ENCODE measurements around the gene C7. TPM values are rescaled to one million over a fixed set of nuclear protein-coding genes. Genes with fewer than 3 reads are reported as not detected.

The C7 gene
- total RNA-seq, 2 donors from 2014 or later, result 14.7 to 23.3 TPM

DNA sequence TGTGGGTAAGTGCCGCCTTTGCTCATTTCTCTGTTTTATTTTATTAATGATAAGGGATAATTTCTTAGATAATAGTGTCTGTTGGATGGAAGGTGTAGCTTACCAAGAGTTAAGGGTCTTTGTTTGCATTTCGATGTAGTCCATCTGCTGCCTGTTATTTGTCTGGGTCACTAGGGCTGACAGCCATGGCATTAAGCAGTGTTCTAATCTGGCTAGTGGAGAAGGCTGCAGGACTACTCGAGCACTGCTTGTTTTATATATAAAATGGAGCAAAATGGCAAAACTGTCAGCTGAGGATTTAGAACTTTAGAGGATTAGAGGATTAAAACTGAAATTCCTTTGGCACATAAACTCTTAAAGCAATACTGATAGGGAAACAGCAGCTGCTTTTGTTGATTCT, 67.5 kb downstream of the C7 start:
- intact Hi-C loops (cut with DNase I), result no loop called here
- H3K27me3 ChIP-seq, result no peaks in the 10 kb centered on the region

DNA sequence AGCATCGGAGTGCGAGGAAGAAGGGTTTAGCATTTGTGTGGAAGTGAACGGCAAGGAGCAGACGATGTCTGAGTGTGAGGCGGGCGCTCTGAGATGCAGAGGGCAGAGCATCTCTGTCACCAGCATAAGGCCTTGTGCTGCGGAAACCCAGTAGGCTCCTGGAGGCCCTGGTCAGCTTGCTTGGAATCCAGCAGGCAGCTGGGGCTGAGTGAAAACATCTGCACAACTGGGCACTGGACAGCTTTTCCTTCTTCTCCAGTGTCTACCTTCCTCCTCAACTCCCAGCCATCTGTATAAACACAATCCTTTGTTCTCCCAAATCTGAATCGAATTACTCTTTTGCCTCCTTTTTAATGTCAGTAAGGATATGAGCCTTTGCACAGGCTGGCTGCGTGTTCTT, 72.1 kb downstream of the C7 start:
- H3K36me3 ChIP-seq, result no peaks in the 10 kb centered on the region
- H3K9me3 ChIP-seq, result no peaks in the 10 kb centered on the region
- DNase-seq, result no peak
- no peak overlapping the region for H3K4me3 ChIP-seq
- H3K27ac ChIP-seq, result no peak overlapping the region
- intact Hi-C loops (cut with DNase I), result no loop called here
- H3K9ac ChIP-seq (ENCODE audit: low read depth in 2 of 2, low read length in 2 of 2), result no peak overlapping the region
- no peaks in the 10 kb centered on the region for H3K27me3 ChIP-seq
- H3K4me1 ChIP-seq, result no peaks in the 10 kb centered on the region
- TF ChIP-seq, protein P1, sequence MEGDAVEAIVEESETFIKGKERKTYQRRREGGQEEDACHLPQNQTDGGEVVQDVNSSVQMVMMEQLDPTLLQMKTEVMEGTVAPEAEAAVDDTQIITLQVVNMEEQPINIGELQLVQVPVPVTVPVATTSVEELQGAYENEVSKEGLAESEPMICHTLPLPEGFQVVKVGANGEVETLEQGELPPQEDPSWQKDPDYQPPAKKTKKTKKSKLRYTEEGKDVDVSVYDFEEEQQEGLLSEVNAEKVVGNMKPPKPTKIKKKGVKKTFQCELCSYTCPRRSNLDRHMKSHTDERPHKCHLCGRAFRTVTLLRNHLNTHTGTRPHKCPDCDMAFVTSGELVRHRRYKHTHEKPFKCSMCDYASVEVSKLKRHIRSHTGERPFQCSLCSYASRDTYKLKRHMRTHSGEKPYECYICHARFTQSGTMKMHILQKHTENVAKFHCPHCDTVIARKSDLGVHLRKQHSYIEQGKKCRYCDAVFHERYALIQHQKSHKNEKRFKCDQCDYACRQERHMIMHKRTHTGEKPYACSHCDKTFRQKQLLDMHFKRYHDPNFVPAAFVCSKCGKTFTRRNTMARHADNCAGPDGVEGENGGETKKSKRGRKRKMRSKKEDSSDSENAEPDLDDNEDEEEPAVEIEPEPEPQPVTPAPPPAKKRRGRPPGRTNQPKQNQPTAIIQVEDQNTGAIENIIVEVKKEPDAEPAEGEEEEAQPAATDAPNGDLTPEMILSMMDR (IDR thresholded peaks at IDR 0.05), result no peak

More for the DNA sequence above, 67.5 kb downstream of the C7 start:
- Histone ChIP-seq H3K36me3 (no peaks in the 10 kb centered on the region), H3K9me3 (no peaks in the 10 kb centered on the region), H3K27ac (no peak overlapping the region), H3K4me3 (no peak overlapping the region), H3K4me1 (no peaks in the 10 kb centered on the region), H3K9ac (ENCODE audit: low read depth in 2 of 2, low read length in 2 of 2) (no peak overlapping the region)
- TF ChIP-seq, protein P1 (IDR thresholded peaks at IDR 0.05), result no peak
- DNase-seq, result no peak

- no peak overlapping the region for H3K27ac ChIP-seq
- no peaks in the 10 kb centered on the region for H3K4me1 ChIP-seq
- no peaks in the 10 kb centered on the region for H3K36me3 ChIP-seq
- H3K4me3 ChIP-seq, result no peak overlapping the region
- no peaks in the 10 kb centered on the region for H3K27me3 ChIP-seq
- DNase-seq, result no peak
- H3K9me3 ChIP-seq, result no peaks in the 10 kb centered on the region
- TF ChIP-seq, protein P1 (IDR thresholded peaks at IDR 0.05), result no peak
- intact Hi-C loops (cut with DNase I), result no loop called here
- H3K9ac ChIP-seq (ENCODE audit: low read depth in 2 of 2, low read length in 2 of 2), result no peak overlapping the region
Observed at GRCh38 chr5:40983781-40984180, 74.5 kb downstream of the C7 start.

- TF ChIP-seq, protein P1 (IDR thresholded peaks at IDR 0.05), result no peak
- intact Hi-C loops (cut with DNase I), result no loop called here
- H3K4me3 ChIP-seq, result no peak overlapping the region
Observed at GRCh38 chr5:40984884-40985283, 75.6 kb downstream of the C7 start.

GRCh38 chr5:40985501-40985900, 76.2 kb downstream of the C7 start:
- Histone ChIP-seq H3K4me3 (no peak overlapping the region), H3K27me3 (no peaks in the 10 kb centered on the region), H3K36me3 (no peaks in the 10 kb centered on the region), H3K27ac (no peak overlapping the region), H3K9ac (ENCODE audit: low read depth in 2 of 2, low read length in 2 of 2) (no peak overlapping the region), H3K4me1 (no peaks in the 10 kb centered on the region), H3K9me3 (no peaks in the 10 kb centered on the region)
- TF ChIP-seq, protein P1 (IDR thresholded peaks at IDR 0.05), result no peak
- intact Hi-C loops (cut with DNase I), result no loop called here
- no peak for DNase-seq

More at GRCh38 chr5:40984884-40985283, 75.6 kb downstream of the C7 start:
- Histone ChIP-seq H3K4me1 (no peaks in the 10 kb centered on the region), H3K27ac (no peak overlapping the region), H3K9me3 (no peaks in the 10 kb centered on the region), H3K9ac (ENCODE audit: low read depth in 2 of 2, low read length in 2 of 2) (no peak overlapping the region), H3K27me3 (no peaks in the 10 kb centered on the region), H3K36me3 (no peaks in the 10 kb centered on the region)
- DNase-seq, result no peak

DNA sequence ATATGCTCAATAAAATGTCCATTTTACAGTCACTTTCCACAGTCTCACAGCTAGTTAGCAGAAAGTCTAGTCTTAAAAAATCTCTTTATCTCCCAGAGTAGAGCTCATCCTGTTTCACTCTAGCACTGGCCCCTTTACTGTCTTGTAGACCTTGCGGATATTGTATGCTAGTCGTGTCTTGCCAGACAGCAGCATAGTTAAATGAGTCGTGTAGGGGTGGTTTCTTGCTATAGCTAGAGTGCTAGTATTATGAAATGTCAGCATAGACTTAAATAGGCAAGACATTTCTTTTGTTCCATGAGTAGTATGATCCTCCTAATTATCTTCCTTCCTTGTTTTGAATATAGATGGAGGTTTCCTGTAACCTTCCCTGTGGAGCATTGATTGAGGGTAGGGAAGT, 77.4 kb downstream of the C7 start:
- Histone ChIP-seq H3K27ac (no peak overlapping the region), H3K4me3 (no peak overlapping the region), H3K27me3 (no peaks in the 10 kb centered on the region), H3K9me3 (no peaks in the 10 kb centered on the region), H3K4me1 (no peaks in the 10 kb centered on the region), H3K36me3 (no peaks in the 10 kb centered on the region), H3K9ac (ENCODE audit: low read depth in 2 of 2, low read length in 2 of 2) (no peak overlapping the region)
- DNase-seq, result no peak
- intact Hi-C loops (cut with DNase I), result no loop called here
- TF ChIP-seq, protein P1 (IDR thresholded peaks at IDR 0.05), result no peak

Measured in colonic mucosa (tissue), 4 donors.